ENCODE data around the gene PLCB3.

The PLCB3 gene

GRCh38 chr11:64252003-64252872, 908 bp downstream of the PLCB3 start:
- H3K27me3 ChIP-seq (ENCODE audit: insufficient read depth, poor library complexity, severe bottlenecking): no peaks in the 10 kb centered on the region
- peak overlapping the region; percentile 75 for H3K4me3 ChIP-seq (replicated peaks; ENCODE audit: insufficient read depth, low read length)
- no peak for DNase-seq (ENCODE audit: low read depth in 1 of 2, low spot score in 1 of 2)
- TF ChIP-seq SPI1 (IDR thresholded peaks at IDR 0.05; ENCODE audit: borderline replicate concordance, low read depth) (peak; percentile 72), POLR2AphosphoS5 (IDR thresholded peaks at IDR 0.05; ENCODE audit: low read depth) (no peak), GABPA (IDR thresholded peaks at IDR 0.05; ENCODE audit: low read depth) (no peak), REST (IDR thresholded peaks at IDR 0.05; ENCODE audit: insufficient replicate concordance, low read depth) (no peak), CTCF (IDR thresholded peaks at IDR 0.05; ENCODE audit: insufficient read depth, low read length) (no peak)
- peak overlapping the region; percentile 49 for H3K27ac ChIP-seq (replicated peaks)

- DNase-seq (ENCODE audit: low read depth in 1 of 2, low spot score in 1 of 2): no peak
- TF ChIP-seq CTCF (IDR thresholded peaks at IDR 0.05; ENCODE audit: insufficient read depth, low read length) (no peak), GABPA (IDR thresholded peaks at IDR 0.05; ENCODE audit: low read depth) (no peak), REST (IDR thresholded peaks at IDR 0.05; ENCODE audit: insufficient replicate concordance, low read depth) (no peak), POLR2AphosphoS5 (IDR thresholded peaks at IDR 0.05; ENCODE audit: low read depth) (no peak), SPI1 (IDR thresholded peaks at IDR 0.05; ENCODE audit: borderline replicate concordance, low read depth) (no peak)
- peak overlapping the region; percentile 75; the same call in 1 of the 2 replicates for H3K4me3 ChIP-seq (replicated peaks; ENCODE audit: insufficient read depth, low read length)
- no peak overlapping the region for H3K27ac ChIP-seq (replicated peaks)
- H3K27me3 ChIP-seq (ENCODE audit: insufficient read depth, poor library complexity, severe bottlenecking): no peaks in the 10 kb centered on the region
Measured at GRCh38 chr11:64253043-64253442, 1.7 kb downstream of the PLCB3 start.

- no peak for TF ChIP-seq GABPA (IDR thresholded peaks at IDR 0.05; ENCODE audit: low read depth)
- TF ChIP-seq CTCF (IDR thresholded peaks at IDR 0.05; ENCODE audit: insufficient read depth, low read length): no peak
- TF ChIP-seq REST (IDR thresholded peaks at IDR 0.05; ENCODE audit: insufficient replicate concordance, low read depth): no peak
- no peak for TF ChIP-seq POLR2AphosphoS5 (IDR thresholded peaks at IDR 0.05; ENCODE audit: low read depth)
- TF ChIP-seq SPI1 (IDR thresholded peaks at IDR 0.05; ENCODE audit: borderline replicate concordance, low read depth): no peak
- Histone ChIP-seq H3K27ac (replicated peaks) (no peak overlapping the region), H3K4me3 (replicated peaks; ENCODE audit: insufficient read depth, low read length) (no peak overlapping the region), H3K27me3 (ENCODE audit: insufficient read depth, poor library complexity, severe bottlenecking) (no peaks in the 10 kb centered on the region)
- no peak for DNase-seq (ENCODE audit: low read depth in 1 of 2, low spot score in 1 of 2)
Measured at GRCh38 chr11:64253481-64253880, 2.2 kb downstream of the PLCB3 start.

Measured in HL-60 (cell line).